Measurements from ENCODE around the gene ACSL1.

DNA sequence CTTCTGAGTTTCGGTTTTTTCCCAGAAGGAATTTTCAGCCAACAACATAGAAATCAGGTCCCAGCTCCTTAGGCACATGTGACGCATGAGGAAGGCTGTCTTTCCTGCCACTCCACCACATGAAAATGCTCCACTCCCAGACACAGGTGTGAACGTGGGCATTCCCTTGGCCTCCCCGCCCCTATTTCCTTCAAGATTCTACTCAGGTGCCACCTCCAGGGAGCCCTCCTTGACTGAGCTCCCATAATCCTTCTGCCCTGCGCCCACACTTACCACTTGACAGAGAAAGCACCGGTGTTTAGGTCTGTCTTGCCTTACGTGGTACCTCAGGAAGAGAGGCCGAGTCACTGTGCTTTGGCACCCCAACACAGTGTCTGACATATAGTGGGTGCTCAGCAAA, 47.4 kb downstream of the ACSL1 start:
- TF ChIP-seq, protein P1, sequence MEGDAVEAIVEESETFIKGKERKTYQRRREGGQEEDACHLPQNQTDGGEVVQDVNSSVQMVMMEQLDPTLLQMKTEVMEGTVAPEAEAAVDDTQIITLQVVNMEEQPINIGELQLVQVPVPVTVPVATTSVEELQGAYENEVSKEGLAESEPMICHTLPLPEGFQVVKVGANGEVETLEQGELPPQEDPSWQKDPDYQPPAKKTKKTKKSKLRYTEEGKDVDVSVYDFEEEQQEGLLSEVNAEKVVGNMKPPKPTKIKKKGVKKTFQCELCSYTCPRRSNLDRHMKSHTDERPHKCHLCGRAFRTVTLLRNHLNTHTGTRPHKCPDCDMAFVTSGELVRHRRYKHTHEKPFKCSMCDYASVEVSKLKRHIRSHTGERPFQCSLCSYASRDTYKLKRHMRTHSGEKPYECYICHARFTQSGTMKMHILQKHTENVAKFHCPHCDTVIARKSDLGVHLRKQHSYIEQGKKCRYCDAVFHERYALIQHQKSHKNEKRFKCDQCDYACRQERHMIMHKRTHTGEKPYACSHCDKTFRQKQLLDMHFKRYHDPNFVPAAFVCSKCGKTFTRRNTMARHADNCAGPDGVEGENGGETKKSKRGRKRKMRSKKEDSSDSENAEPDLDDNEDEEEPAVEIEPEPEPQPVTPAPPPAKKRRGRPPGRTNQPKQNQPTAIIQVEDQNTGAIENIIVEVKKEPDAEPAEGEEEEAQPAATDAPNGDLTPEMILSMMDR (conservative IDR thresholded peaks at IDR 0.05; ENCODE audit: low read depth, low read length): no peak
- TF ChIP-seq EZH2phosphoT487 (IDR thresholded peaks at IDR 0.05; ENCODE audit: borderline replicate concordance, low read length): no peak
